ENCODE measurements around the gene FCER2. TPM values are rescaled to one million over a fixed set of nuclear protein-coding genes. Genes with fewer than 3 reads are reported as not detected.
A peak's percentile ranks its signal among the peaks of the same experiment; 100 is the strongest.

The FCER2 gene
- total RNA-seq, 1 donor from 2014 or later: 0.50 TPM

- peaks cover 14% of the 10 kb centered on the region for H3K4me1 ChIP-seq
- peaks cover 34% of the 10 kb centered on the region for H3K36me3 ChIP-seq
- H3K27ac ChIP-seq: peak within 1 kb of the TSS; percentile 92
- no peaks in the 10 kb centered on the region for H3K9me3 ChIP-seq
- ATAC-seq: peak; percentile 89 to 96
- intact Hi-C loops (cut with DNase I): loop anchor here (2.0 kb wide), 1 partner anchor 112 kb away; no protein-coding TSS in a partner anchor
- peak; percentile 99 for TF ChIP-seq CTCF (IDR thresholded peaks at IDR 0.05)
- no peaks in the 10 kb centered on the region for H3K27me3 ChIP-seq (ENCODE audit: low read depth)
- DNase-seq: peak; percentile 93
- peak within 1 kb of the TSS; percentile 100 for H3K4me3 ChIP-seq
Observed at GRCh38 chr19:7680606-7681339, 21.2 kb downstream of the FCER2 start, which contains the start of gene TRAPPC5. Gene TRAPPC5, plus strand, starts transcription at chr19:7680833. Its CDS starts 1,421 bp downstream, at chr19:7682254.

GRCh38 chr19:7679771-7680605 is 21.9 kb downstream of the FCER2 start:
- peaks cover 14% of the 10 kb centered on the region for H3K4me1 ChIP-seq
- no peak for TF ChIP-seq CTCF (IDR thresholded peaks at IDR 0.05)
- H3K9me3 ChIP-seq: no peaks in the 10 kb centered on the region
- H3K27ac ChIP-seq: peak overlapping the region; percentile 92
- DNase-seq (no peak), ATAC-seq (no peak)
- H3K36me3 ChIP-seq: peaks cover 29% of the 10 kb centered on the region
- H3K27me3 ChIP-seq (ENCODE audit: low read depth): peaks cover 4% of the 10 kb centered on the region
- peak overlapping the region; percentile 100 for H3K4me3 ChIP-seq
- intact Hi-C loops (cut with DNase I): loop anchor here (2.0 kb wide), 1 partner anchor 111 kb away; no protein-coding TSS in a partner anchor

- no peak for ATAC-seq
- Histone ChIP-seq H3K4me3 (peak overlapping the region; percentile 100), H3K36me3 (peaks cover 22% of the 10 kb centered on the region), H3K27ac (no peak overlapping the region), H3K4me1 (peaks cover 14% of the 10 kb centered on the region), H3K27me3 (ENCODE audit: low read depth) (peaks cover 4% of the 10 kb centered on the region), H3K9me3 (no peaks in the 10 kb centered on the region)
- peak; percentile 63 for DNase-seq
- intact Hi-C loops (cut with DNase I): no loop called here
- no peak for TF ChIP-seq CTCF (IDR thresholded peaks at IDR 0.05)
Observed at GRCh38 chr19:7678971-7679751, 22.8 kb downstream of the FCER2 start.

- Histone ChIP-seq H3K4me3 (peak overlapping the region; percentile 100), H3K9me3 (no peaks in the 10 kb centered on the region), H3K4me1 (peaks cover 14% of the 10 kb centered on the region), H3K27ac (peak overlapping the region; percentile 53), H3K27me3 (ENCODE audit: low read depth) (peaks cover 4% of the 10 kb centered on the region), H3K36me3 (peaks cover 9% of the 10 kb centered on the region)
- no peak for DNase-seq
- TF ChIP-seq CTCF (IDR thresholded peaks at IDR 0.05): no peak
- ATAC-seq: no peak
- intact Hi-C loops (cut with DNase I): no loop called here
Observed at GRCh38 chr19:7677669-7678311, 24.1 kb downstream of the FCER2 start.
